Natural killer cell (primary cell): ENCODE results near the gene SMAD3. TPM values are rescaled to one million over a fixed set of nuclear protein-coding genes. Genes with fewer than 3 reads are reported as not detected.
"Not testable (repeated sequence)": the region's sequence is repeated elsewhere in the genome, so short reads cannot be mapped to it uniquely, and the experiment has no call there.

Experiments
- ATAC-seq, 3 donors: fragments of 150-1000 bp in 2 of 3; fragments of 200-7000 bp in 1 of 3; cut with Tn5 transposase; 1 replicate in 1 of 3; 2 replicates in 2 of 3; pipeline ENCODE4 v1.10.0; 2021; ENCODE audit warnings: mild to moderate bottlenecking in 2 of 3, moderate library complexity in 2 of 3
- DNase-seq, 2 donors: peaks; one replicate each; pipeline versions ENCODE4 v3.0.0 to v3.0.0-alpha.2; 2013 to 2021; ENCODE audit warnings: mixed read lengths in 1 of 2
- H3K27ac ChIP-seq: one replicate; pipeline ENCODE4 v1.5.1; 2013; ENCODE audit warnings: mild to moderate bottlenecking, low read length
- H3K27me3 ChIP-seq: one replicate; pipeline ENCODE4 v1.6.1; 2013; ENCODE audit warnings: low read length; ENCODE audit not compliant: control insufficient read depth, insufficient read depth
- H3K36me3 ChIP-seq: one replicate; pipeline ENCODE4 v1.6.1; 2013; ENCODE audit warnings: low read length; ENCODE audit not compliant: control insufficient read depth, insufficient read depth
- H3K4me1 ChIP-seq: one replicate; pipeline ENCODE4 v1.6.1; 2013; ENCODE audit warnings: low read length; ENCODE audit not compliant: control insufficient read depth, insufficient read depth
- H3K4me3 ChIP-seq: one replicate; pipeline ENCODE4 v1.5.1; 2013; ENCODE audit warnings: low read length
- H3K9me3 ChIP-seq: one replicate; pipeline ENCODE4 v1.6.1; 2013; ENCODE audit warnings: low read length; ENCODE audit not compliant: control insufficient read depth, insufficient read depth
- H3K27ac Mint-ChIP-seq, 2 donors: one replicate each; pipeline ENCODE4 v1.8.0; 2022; ENCODE audit warnings: mild to moderate bottlenecking in 2 of 2, mixed read lengths in 2 of 2, moderate library complexity in 1 of 2
- H3K27me3 Mint-ChIP-seq, 2 donors: one replicate each; pipeline ENCODE4 v1.8.0; 2022; ENCODE audit warnings: low read depth in 2 of 2, mixed read lengths in 2 of 2
- H3K36me3 Mint-ChIP-seq: one replicate; pipeline ENCODE4 v1.8.0; 2022; ENCODE audit warnings: mixed read lengths
- H3K4me1 Mint-ChIP-seq, 2 donors: one replicate each; pipeline ENCODE4 v1.8.0; 2022; ENCODE audit warnings: mixed read lengths in 2 of 2
- H3K4me3 Mint-ChIP-seq: one replicate; pipeline ENCODE4 v1.8.0; 2022; ENCODE audit warnings: mild to moderate bottlenecking, moderate library complexity, mixed read lengths
- H3K9me3 Mint-ChIP-seq, 2 donors: one replicate each; pipeline ENCODE4 v1.8.0; 2022; ENCODE audit warnings: mixed read lengths in 2 of 2
- CTCF ChIP-seq: fragments of 200-600 bp; IDR thresholded peaks from one replicate; pipeline ENCODE4 v1.8.0; 2022; ENCODE audit warnings: antibody characterized with exemption
- WGBS: methylation state at CpG from one replicate; pipeline ENCODE4 v1.1.7; 2013; ENCODE audit warnings: missing lambda C conversion rate; ENCODE audit not compliant: insufficient coverage; 5-methylcytosine and 5-hydroxymethylcytosine counted together
- intact Hi-C: fragments of 100-400 bp; cut with micrococcal nuclease; formaldehyde crosslinking; loops from one replicate; pipeline ENCODE4 v1.14.2; 2022
- total RNA-seq, 4 donors: library from RNA; stranded (reverse); fragments of 120-200 nt in 1 of 4; gene quantifications; one replicate each; pipeline versions ENCODE4 v1.2.3 to v1.2.4, GENCODE V29; 2013 to 2022

SMAD3 gene
- total RNA-seq, 3 donors from 2014 or later (not counting 1 experiment from before 2014, with no cell fraction given), result 47.1 to 72.6 (median 63.0) TPM

GRCh38 chr15:67074886-67075229 lies 9.5 kb downstream of the SMAD3 start:
- H3K27me3 ChIP-seq, result no peaks in the 10 kb centered on the region
- Mint-ChIP-seq H3K4me1 (peaks cover 58 to 66% of the 10 kb centered on the region in 2 donors), H3K9me3 (no peaks in the 10 kb centered on the region), H3K4me3 (peak overlapping the region; percentile 58), H3K27me3 (no peaks in the 10 kb centered on the region), H3K36me3 (no peaks in the 10 kb centered on the region), H3K27ac (peak overlapping the region; percentile 57 to 76)
- H3K4me1 ChIP-seq, result peaks cover 57% of the 10 kb centered on the region
- peaks cover 3% of the 10 kb centered on the region for H3K36me3 ChIP-seq
- WGBS, result 91% methylated on average over 1 of the region's 1 CpG
- no peak for TF ChIP-seq CTCF
- no peaks in the 10 kb centered on the region for H3K9me3 ChIP-seq
- intact Hi-C loops, result no loop called here
- ATAC-seq (peak in 2 of 3 donors; percentile 33 to 36), DNase-seq (no peak)
- H3K27ac ChIP-seq, result peak overlapping the region; percentile 37
- H3K4me3 ChIP-seq, result no peak overlapping the region

GRCh38 chr15:67075555-67076135 lies 10.2 kb downstream of the SMAD3 start:
- 99% methylated on average over 13 of the region's 14 CpGs for WGBS
- DNase-seq, H3K36me3 Mint-ChIP-seq, H3K27ac ChIP-seq, H3K27me3 ChIP-seq, H3K27me3 Mint-ChIP-seq, H3K4me3 ChIP-seq, H3K36me3 ChIP-seq, ATAC-seq, intact Hi-C loops, H3K9me3 Mint-ChIP-seq, H3K9me3 ChIP-seq: not testable (repeated sequence)
- peaks cover 61% of the 10 kb centered on the region for H3K4me1 ChIP-seq
- Mint-ChIP-seq H3K4me1 (peaks cover 60 to 68% of the 10 kb centered on the region in 2 donors), H3K4me3 (peak overlapping the region; percentile 7), H3K27ac (peak overlapping the region in 1 of 2 donors; percentile 57)

GRCh38 chr15:67076147-67076843 lies 10.9 kb downstream of the SMAD3 start:
- TF ChIP-seq CTCF, result no peak
- Mint-ChIP-seq H3K36me3 (no peaks in the 10 kb centered on the region), H3K9me3 (no peaks in the 10 kb centered on the region), H3K4me3 (peak overlapping the region; percentile 7), H3K4me1 (peaks cover 67 to 69% of the 10 kb centered on the region in 2 donors), H3K27ac (no peak overlapping the region), H3K27me3 (no peaks in the 10 kb centered on the region)
- peaks cover 67% of the 10 kb centered on the region for H3K4me1 ChIP-seq
- no peak overlapping the region for H3K27ac ChIP-seq
- ATAC-seq, result no peak
- 89% methylated on average over 13 of the region's 13 CpGs for WGBS
- no peak overlapping the region for H3K4me3 ChIP-seq
- no peaks in the 10 kb centered on the region for H3K9me3 ChIP-seq
- no peak for DNase-seq
- H3K27me3 ChIP-seq, result no peaks in the 10 kb centered on the region
- intact Hi-C loops, result no loop called here
- peaks cover 3% of the 10 kb centered on the region for H3K36me3 ChIP-seq

GRCh38 chr15:67077641-67078215 lies 12.3 kb downstream of the SMAD3 start:
- intact Hi-C loops, result no loop called here
- ATAC-seq (no peak), DNase-seq (no peak)
- Histone ChIP-seq H3K27ac (peak overlapping the region; percentile 11), H3K4me1 (peaks cover 78% of the 10 kb centered on the region), H3K4me3 (no peak overlapping the region), H3K27me3 (no peaks in the 10 kb centered on the region), H3K36me3 (no peaks in the 10 kb centered on the region), H3K9me3 (no peaks in the 10 kb centered on the region)
- Mint-ChIP-seq H3K36me3 (no peaks in the 10 kb centered on the region), H3K27ac (peak overlapping the region; percentile 16 to 23), H3K9me3 (no peaks in the 10 kb centered on the region), H3K27me3 (no peaks in the 10 kb centered on the region), H3K4me1 (peaks cover 74 to 77% of the 10 kb centered on the region in 2 donors), H3K4me3 (peak overlapping the region; percentile 11)
- TF ChIP-seq CTCF, result no peak
- 53% methylated on average over 6 of the region's 6 CpGs for WGBS
